Activated T-helper 1 cell treated with Interleukin-2 at 50 U/mL for 16 hours (primary cell): Measurements from ENCODE around the gene IGHMBP2.
"Not testable (repeated sequence)": the region's sequence is repeated elsewhere in the genome, so short reads cannot be mapped to it uniquely, and the experiment has no call there.

Experiments
- DNase-seq: peaks from one replicate; pipeline ENCODE4 v3.0.0-alpha.2; 2020; ENCODE audit warnings: low read depth

The IGHMBP2 gene

GRCh38 chr11:68961245-68961644, 57.6 kb downstream of the IGHMBP2 start:
- DNase-seq, result no peak

DNA sequence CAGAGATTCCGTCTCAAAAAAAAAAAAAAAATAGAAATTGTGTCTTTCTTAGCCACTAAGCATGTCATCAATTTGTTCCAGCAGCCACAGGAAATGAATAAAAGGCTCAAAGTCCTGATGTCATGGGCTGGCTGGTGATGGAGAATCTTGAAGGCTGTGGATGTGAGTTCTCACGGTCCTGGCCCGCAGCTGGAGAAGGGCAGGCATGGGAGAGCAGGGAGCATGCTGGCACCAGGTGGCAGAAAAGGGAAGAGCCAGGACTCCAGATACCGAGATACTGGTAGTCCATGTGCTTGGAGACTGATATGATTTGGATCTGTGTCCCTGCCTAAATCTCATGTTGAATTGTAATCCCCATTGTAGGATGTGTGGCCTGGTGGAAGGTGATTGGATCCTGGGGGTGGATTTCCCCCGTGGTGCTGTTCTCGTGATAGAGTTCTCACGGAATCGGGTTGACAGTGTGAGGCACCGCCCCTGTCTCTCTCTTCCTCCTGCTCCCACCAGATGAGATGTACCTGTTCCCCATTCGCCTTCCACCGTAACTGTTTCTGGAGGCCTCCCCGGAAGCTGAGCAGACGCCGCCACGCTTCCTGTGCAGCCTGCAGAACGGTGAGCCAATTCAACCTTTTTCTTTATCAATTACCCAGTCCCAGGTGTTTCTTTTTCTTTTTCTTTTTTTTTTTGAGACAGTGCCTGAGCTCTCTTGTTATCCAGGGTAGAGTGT, 59.0 kb downstream of the IGHMBP2 start:
- peak; percentile 20 for DNase-seq

- DNase-seq, result no peak
Measured at GRCh38 chr11:68963779-68964178, 60.1 kb downstream of the IGHMBP2 start.

- no peak for DNase-seq
Measured at GRCh38 chr11:68965901-68966853, 62.5 kb downstream of the IGHMBP2 start.

- no peak for DNase-seq
Measured at GRCh38 chr11:68966894-68967780, 63.4 kb downstream of the IGHMBP2 start.

GRCh38 chr11:68968306-68969250, 64.9 kb downstream of the IGHMBP2 start:
- DNase-seq, result no peak

DNA sequence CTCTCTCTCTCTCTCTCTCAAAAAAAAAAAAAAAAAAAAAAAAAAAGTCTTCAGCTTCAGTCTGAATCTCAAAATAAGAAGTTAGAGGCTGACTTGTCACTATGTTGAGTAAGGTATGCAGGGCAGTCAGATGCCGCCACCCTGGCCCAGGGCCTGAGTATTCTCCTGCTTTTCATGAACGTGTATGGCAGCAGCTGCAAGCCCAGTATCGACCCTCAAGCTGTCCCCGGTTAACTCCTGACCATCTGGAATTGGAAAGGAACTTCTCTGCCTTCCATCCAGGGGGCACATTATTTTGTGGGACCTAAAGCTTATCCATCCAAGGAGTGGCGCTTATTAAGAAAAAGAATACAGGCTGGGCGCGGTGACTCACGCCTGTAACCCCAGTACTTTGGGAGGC, 65.7 kb downstream of the IGHMBP2 start:
- no peak for DNase-seq

GRCh38 chr11:68970921-68971636, 67.4 kb downstream of the IGHMBP2 start:
- no peak for DNase-seq

DNA sequence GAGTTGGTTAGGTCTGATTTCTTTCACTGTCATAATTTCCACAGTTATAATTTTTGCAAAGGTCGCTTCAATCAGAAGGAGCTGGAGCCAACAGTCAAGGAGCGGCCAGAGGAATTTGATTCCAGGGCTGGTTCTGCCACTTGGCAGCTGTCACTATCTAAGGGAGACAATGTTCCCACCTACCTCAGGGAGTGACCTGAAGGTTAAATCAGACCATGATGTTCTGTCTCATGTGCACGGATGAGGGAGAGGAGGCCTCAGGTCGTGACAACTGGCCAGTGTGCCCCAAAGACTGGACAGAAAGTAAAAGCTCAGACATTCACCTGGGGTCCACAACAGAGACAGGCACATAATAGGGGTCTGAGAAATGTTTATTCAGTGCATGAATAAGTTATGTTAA, 69.5 kb downstream of the IGHMBP2 start:
- DNase-seq, result no peak

DNA sequence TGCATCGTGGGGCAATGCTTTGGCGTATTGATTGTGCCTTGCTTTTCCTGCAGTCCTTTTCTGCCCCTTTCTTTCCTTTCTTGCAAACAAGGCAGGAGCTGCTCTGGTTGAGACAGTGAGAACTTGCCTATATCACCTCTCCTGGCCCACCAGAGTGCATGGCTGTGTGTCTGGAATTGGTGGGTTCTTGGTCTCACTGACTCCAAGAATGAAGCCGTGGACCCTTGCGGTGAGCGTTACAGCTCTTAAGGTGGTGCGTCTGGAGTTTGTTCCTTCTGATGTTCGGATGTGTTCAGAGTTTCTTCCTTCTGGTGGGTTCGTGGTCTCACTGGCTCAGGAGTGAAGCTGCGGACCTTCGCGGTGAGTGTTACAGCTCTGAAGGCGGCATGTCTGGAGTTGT, 70.0 kb downstream of the IGHMBP2 start:
- DNase-seq, result not testable (repeated sequence)

GRCh38 chr11:68974421-68975194, 70.9 kb downstream of the IGHMBP2 start:
- no peak for DNase-seq

GRCh38 chr11:68976095-68976494, 72.4 kb downstream of the IGHMBP2 start:
- no peak for DNase-seq

DNA sequence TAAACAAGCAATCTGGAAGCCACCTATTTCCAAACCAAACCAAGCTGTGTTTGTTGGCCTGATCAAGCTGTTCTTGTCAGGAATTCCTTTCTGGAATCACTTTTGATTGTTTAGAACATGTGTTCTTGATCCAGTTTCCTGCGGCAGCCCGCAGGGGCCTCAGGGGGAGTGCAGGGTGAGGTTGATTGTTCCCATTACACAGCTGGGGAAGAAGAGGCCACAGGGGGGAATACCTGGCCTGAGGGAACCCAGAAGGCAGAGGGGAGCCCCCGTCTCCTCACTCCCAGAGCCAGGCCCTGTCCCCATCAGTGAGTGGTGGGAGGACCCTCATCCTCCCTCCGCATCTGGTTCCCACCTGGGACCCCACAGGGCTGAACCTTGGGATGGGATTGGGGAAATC, 72.9 kb downstream of the IGHMBP2 start:
- DNase-seq, result no peak

- no peak for DNase-seq
Measured at GRCh38 chr11:68977781-68978625, 74.3 kb downstream of the IGHMBP2 start.

GRCh38 chr11:68978626-68978930, 74.9 kb downstream of the IGHMBP2 start:
- DNase-seq, result no peak

DNA sequence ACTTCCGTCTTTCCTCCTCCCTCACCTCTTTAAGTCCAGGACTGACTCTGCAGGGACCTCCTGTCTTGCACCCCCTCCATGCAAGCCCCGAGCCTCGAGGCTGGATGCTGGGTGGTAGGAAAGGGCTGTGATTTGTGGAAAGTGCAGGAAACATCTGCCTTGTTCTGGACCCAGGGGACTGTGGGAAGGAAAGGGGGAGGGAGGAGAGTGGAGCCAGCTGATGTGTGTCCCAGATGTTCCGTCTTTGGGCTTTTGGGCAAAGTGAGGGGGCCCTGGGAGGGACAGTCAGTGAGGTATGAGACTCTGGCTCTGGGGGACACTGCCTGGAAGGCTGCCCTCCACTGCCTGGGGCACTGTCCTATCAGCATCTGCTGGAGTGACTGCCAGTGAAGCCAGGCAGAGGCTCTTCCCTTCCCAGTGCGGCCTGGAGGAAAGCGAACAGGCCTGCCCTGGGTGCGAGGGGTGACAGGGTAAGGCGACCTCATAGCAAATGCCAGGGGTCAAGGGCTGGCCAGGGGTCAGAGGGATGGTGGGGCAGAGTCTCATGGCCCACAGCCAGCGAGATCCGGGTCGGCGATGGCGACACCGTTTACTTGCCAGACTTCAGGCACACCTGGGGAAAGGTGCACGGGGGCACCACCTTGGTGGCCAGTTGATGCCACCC, 75.4 kb downstream of the IGHMBP2 start:
- DNase-seq, result no peak

DNA sequence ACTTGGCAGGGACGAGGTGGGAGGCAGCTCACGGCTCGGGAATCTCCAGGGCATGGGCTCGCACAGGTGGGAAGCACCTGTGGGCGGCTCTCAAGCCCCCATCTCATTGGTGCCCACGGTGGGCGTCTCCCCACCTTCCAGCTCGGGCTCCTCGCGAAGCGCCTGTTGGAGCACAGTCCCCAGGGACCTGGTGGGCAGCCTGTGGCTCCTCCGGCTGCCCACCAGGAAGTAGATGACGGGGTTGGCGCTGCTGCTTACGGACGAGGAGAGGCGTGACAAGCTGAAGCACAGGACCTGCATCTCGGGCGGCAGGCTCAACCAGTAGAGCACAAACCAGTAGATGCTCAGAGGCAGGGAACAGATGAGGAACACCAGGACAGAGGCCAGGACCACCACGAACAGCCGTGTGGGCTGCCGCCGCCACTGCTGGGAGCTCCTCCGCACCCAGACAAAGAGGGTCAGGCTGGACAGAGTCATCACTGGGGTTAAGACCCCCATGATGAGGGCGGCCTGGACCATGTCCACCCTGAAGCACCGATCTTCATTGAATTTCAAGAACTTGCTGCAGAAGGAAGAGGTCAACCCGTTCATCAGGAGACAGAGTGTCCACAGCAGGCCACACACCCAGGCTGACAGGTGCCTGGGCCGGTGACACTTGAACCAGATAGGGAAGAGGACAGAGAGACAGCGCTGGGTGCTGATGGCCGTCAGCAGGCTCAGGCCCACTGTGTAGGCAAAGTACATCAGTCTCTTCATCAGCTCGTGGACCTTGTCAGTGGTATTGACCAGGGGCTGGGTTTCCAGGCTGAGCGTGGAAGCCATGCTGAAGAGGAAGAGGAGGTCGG, 76.5 kb downstream of the IGHMBP2 start:
- no peak for DNase-seq

DNA sequence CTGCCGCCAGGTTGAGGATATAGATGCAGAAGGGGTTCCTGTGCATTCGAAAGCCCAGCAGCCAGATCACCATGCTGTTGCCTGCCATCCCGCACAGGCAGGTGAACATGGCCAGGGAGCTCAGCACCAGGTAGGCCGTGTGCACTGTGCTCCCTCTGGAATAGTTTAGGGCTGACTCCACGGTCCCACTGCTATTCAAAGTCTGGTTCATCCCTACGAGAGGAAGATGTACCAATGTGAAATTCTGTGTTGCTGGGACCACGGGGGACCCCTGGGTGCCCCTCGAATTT, 77.0 kb downstream of the IGHMBP2 start, which contains the start of gene MRGPRD:
Gene MRGPRD, minus strand, starts transcription at position 211 of the 290 bp plus-strand sequence. Its CDS starts 0 bp downstream, at position 211.
- no peak for DNase-seq
